Stimulated activated memory B cell treated with anti-CD40 and anti-IgM and Interleukin-4, amounts not matched to agents 10 μg/mL and 1 μg/mL and 100 μg/mL, for 72 hours (primary cell): ENCODE measurements around the gene ZNF628.

ENCODE experiments used
- ATAC-seq: fragments of 150-1000 bp; cut with Tn5 transposase; 2 replicates; pipeline ENCODE4 v1.10.0; 2021
- H3K27ac Mint-ChIP-seq: one replicate; pipeline ENCODE4 v1.8.0; 2022; ENCODE audit warnings: mild to moderate bottlenecking, mixed read lengths
- H3K27me3 Mint-ChIP-seq: one replicate; pipeline ENCODE4 v1.8.0; 2022; ENCODE audit warnings: mixed read lengths
- H3K36me3 Mint-ChIP-seq: one replicate; pipeline ENCODE4 v1.8.0; 2022; ENCODE audit warnings: mixed read lengths
- H3K4me1 Mint-ChIP-seq: one replicate; pipeline ENCODE4 v1.8.0; 2022; ENCODE audit warnings: mixed read lengths
- H3K4me3 Mint-ChIP-seq: one replicate; pipeline ENCODE4 v1.8.0; 2022; ENCODE audit warnings: mild to moderate bottlenecking, moderate library complexity, mixed read lengths
- H3K9me3 Mint-ChIP-seq: one replicate; pipeline ENCODE4 v1.8.0; 2022; ENCODE audit warnings: mixed read lengths

The ZNF628 gene

GRCh38 chr19:55508120-55508519 is 31.7 kb downstream of the ZNF628 start:
- Mint-ChIP-seq H3K4me1 (peaks cover 13% of the 10 kb centered on the region), H3K36me3 (no peaks in the 10 kb centered on the region), H3K27me3 (peaks cover 26% of the 10 kb centered on the region), H3K27ac (no peak overlapping the region), H3K9me3 (no peaks in the 10 kb centered on the region), H3K4me3 (no peak overlapping the region)
- ATAC-seq, result no peak

GRCh38 chr19:55516878-55517620 is 40.6 kb downstream of the ZNF628 start:
- peak; percentile 99 for ATAC-seq
- Mint-ChIP-seq H3K27ac (peak overlapping the region; percentile 91), H3K27me3 (peaks cover 15% of the 10 kb centered on the region), H3K4me3 (peak overlapping the region; percentile 86), H3K9me3 (no peaks in the 10 kb centered on the region), H3K36me3 (no peaks in the 10 kb centered on the region), H3K4me1 (peaks cover 8% of the 10 kb centered on the region)

- H3K4me3 Mint-ChIP-seq, result no peak overlapping the region
- H3K27ac Mint-ChIP-seq, result no peak overlapping the region
- peaks cover 8% of the 10 kb centered on the region for H3K4me1 Mint-ChIP-seq
- no peaks in the 10 kb centered on the region for H3K36me3 Mint-ChIP-seq
- H3K27me3 Mint-ChIP-seq, result no peaks in the 10 kb centered on the region
- no peaks in the 10 kb centered on the region for H3K9me3 Mint-ChIP-seq
- no peak for ATAC-seq
Measured at GRCh38 chr19:55519451-55520311, 43.3 kb downstream of the ZNF628 start.

GRCh38 chr19:55520691-55521292 is 44.4 kb downstream of the ZNF628 start:
- H3K9me3 Mint-ChIP-seq, result no peaks in the 10 kb centered on the region
- H3K4me3 Mint-ChIP-seq, result no peak overlapping the region
- no peaks in the 10 kb centered on the region for H3K27me3 Mint-ChIP-seq
- ATAC-seq, result no peak
- peaks cover 8% of the 10 kb centered on the region for H3K4me1 Mint-ChIP-seq
- H3K36me3 Mint-ChIP-seq, result no peaks in the 10 kb centered on the region
- H3K27ac Mint-ChIP-seq, result no peak overlapping the region

GRCh38 chr19:55525289-55526101 is 49.1 kb downstream of the ZNF628 start:
- Mint-ChIP-seq H3K9me3 (no peaks in the 10 kb centered on the region), H3K27ac (no peak overlapping the region), H3K4me1 (no peaks in the 10 kb centered on the region), H3K36me3 (no peaks in the 10 kb centered on the region), H3K27me3 (no peaks in the 10 kb centered on the region), H3K4me3 (no peak overlapping the region)
- ATAC-seq, result no peak

GRCh38 chr19:55526216-55527196 is 50.1 kb downstream of the ZNF628 start:
- Mint-ChIP-seq H3K27me3 (no peaks in the 10 kb centered on the region), H3K9me3 (no peaks in the 10 kb centered on the region), H3K4me1 (no peaks in the 10 kb centered on the region), H3K27ac (no peak overlapping the region), H3K36me3 (no peaks in the 10 kb centered on the region), H3K4me3 (no peak overlapping the region)
- ATAC-seq, result no peak

- H3K27ac Mint-ChIP-seq, result no peak overlapping the region
Measured at GRCh38 chr19:55527197-55528029, 51.0 kb downstream of the ZNF628 start.

GRCh38 chr19:55528030-55528803 is 51.8 kb downstream of the ZNF628 start:
- ATAC-seq, result no peak
- no peak overlapping the region for H3K4me3 Mint-ChIP-seq
- no peaks in the 10 kb centered on the region for H3K27me3 Mint-ChIP-seq
- no peaks in the 10 kb centered on the region for H3K4me1 Mint-ChIP-seq
- H3K36me3 Mint-ChIP-seq, result no peaks in the 10 kb centered on the region
- H3K27ac Mint-ChIP-seq, result no peak overlapping the region
- no peaks in the 10 kb centered on the region for H3K9me3 Mint-ChIP-seq

More at GRCh38 chr19:55527197-55528029, 51.0 kb downstream of the ZNF628 start:
- Mint-ChIP-seq H3K9me3 (no peaks in the 10 kb centered on the region), H3K27me3 (no peaks in the 10 kb centered on the region), H3K36me3 (no peaks in the 10 kb centered on the region), H3K4me1 (no peaks in the 10 kb centered on the region), H3K4me3 (no peak overlapping the region)
- ATAC-seq, result no peak

GRCh38 chr19:55529636-55530234 is 53.3 kb downstream of the ZNF628 start:
- no peak overlapping the region for H3K4me3 Mint-ChIP-seq
- no peaks in the 10 kb centered on the region for H3K9me3 Mint-ChIP-seq
- H3K27me3 Mint-ChIP-seq, result peaks cover 10% of the 10 kb centered on the region
- no peak overlapping the region for H3K27ac Mint-ChIP-seq
- ATAC-seq, result peak; percentile 39
- no peaks in the 10 kb centered on the region for H3K4me1 Mint-ChIP-seq
- H3K36me3 Mint-ChIP-seq, result no peaks in the 10 kb centered on the region

GRCh38 chr19:55530996-55531395 is 54.6 kb downstream of the ZNF628 start:
- Mint-ChIP-seq H3K4me1 (no peaks in the 10 kb centered on the region), H3K27ac (no peak overlapping the region), H3K27me3 (peaks cover 10% of the 10 kb centered on the region), H3K36me3 (no peaks in the 10 kb centered on the region), H3K4me3 (no peak overlapping the region), H3K9me3 (no peaks in the 10 kb centered on the region)
- peak; percentile 29 for ATAC-seq
